Omental fat pad (tissue), 4 donors: Measurements from ENCODE around the gene RBPMS2. TPM values are rescaled to one million over a fixed set of nuclear protein-coding genes. Genes with fewer than 3 reads are reported as not detected.
"Not testable (repeated sequence)": the region's sequence is repeated elsewhere in the genome, so short reads cannot be mapped to it uniquely, and the experiment has no call there.

ENCODE experiments used
- ATAC-seq: fragments of 150-250 bp; one replicate; pipeline ENCODE4 v1.9.1; 2016; ENCODE audit warnings: mild to moderate bottlenecking, moderate library complexity; ENCODE audit not compliant: low FRiP score
- DNase-seq: peaks from one replicate; pipeline ENCODE4 v3.0.0-alpha.2; 2019; ENCODE audit warnings: low spot score
- CTCF ChIP-seq, 3 donors: fragments of 450-650 bp; IDR thresholded peaks; one replicate each; pipeline ENCODE4 v1.5.1; 2016 to 2017; ENCODE audit warnings: antibody characterized with exemption in 3 of 3, mild to moderate bottlenecking in 3 of 3, moderate library complexity in 2 of 3
- total RNA-seq, 4 donors: library from RNA; depleted of rRNA; stranded (reverse); fragments of >200 nt; gene quantifications; one replicate each; pipeline ENCODE4 v1.1.0, GENCODE V29; 2016

The RBPMS2 gene
- 1 to 10 TPM; 1.4 to 3.1 (median 2.8) TPM for total RNA-seq

- ATAC-seq: peak; percentile 67
- no peak for TF ChIP-seq CTCF (IDR thresholded peaks at IDR 0.05)
- no peak for DNase-seq
Observed at GRCh38 chr15:64775551-64776401, at the start of gene RBPMS2. TSS of gene RBPMS2 (minus strand) at chr15:64775589. CDS start at chr15:64775319, 270 bp downstream.

GRCh38 chr15:64824929-64825430 is 49.6 kb upstream of the RBPMS2 start:
- no peak for DNase-seq
- no peak for TF ChIP-seq CTCF (IDR thresholded peaks at IDR 0.05)
- ATAC-seq: no peak

- ATAC-seq: no peak
- no peak for TF ChIP-seq CTCF (IDR thresholded peaks at IDR 0.05)
- DNase-seq: no peak
Observed at GRCh38 chr15:64816452-64816851, 41.1 kb upstream of the RBPMS2 start.

- not testable (repeated sequence) for DNase-seq, ATAC-seq
Observed at GRCh38 chr15:64814965-64815364, 39.6 kb upstream of the RBPMS2 start.

GRCh38 chr15:64814283-64814682 is 38.9 kb upstream of the RBPMS2 start:
- not testable (repeated sequence) for ATAC-seq, DNase-seq

GRCh38 chr15:64813075-64813474 is 37.7 kb upstream of the RBPMS2 start:
- TF ChIP-seq CTCF (IDR thresholded peaks at IDR 0.05): no peak
- ATAC-seq (no peak), DNase-seq (no peak)

GRCh38 chr15:64810497-64811326 is 35.3 kb upstream of the RBPMS2 start:
- DNase-seq (no peak), ATAC-seq (peak; percentile 4)
- TF ChIP-seq CTCF (IDR thresholded peaks at IDR 0.05): no peak
